Spleen (tissue), 7 donors: ENCODE results near the gene MST1.

ENCODE experiments used
- CTCF ChIP-seq, 11 experiments: fragments of 200-600 bp in 7 of 11; fragments of 450-650 bp in 4 of 11; sonication (generic) in 4 of 11; IDR thresholded peaks in 8 of 11; conservative IDR thresholded peaks in 3 of 11; 1 replicate in 7 of 11; 2 replicates in 4 of 11; pipeline versions ENCODE4 v1.4.0 to v1.8.0; 2016 to 2021; ENCODE audit warnings: antibody characterized with exemption in 11 of 11, inconsistent platforms in 4 of 11, mild to moderate bottlenecking in 1 of 11
- POLR2A ChIP-seq, 3 donors: fragments of 450-650 bp; IDR thresholded peaks; one replicate each; pipeline ENCODE4 v1.5.1; 2017; ENCODE audit warnings: antibody characterized with exemption in 3 of 3, mild to moderate bottlenecking in 1 of 3
- donor health status: DM: no; HTN: no; CAD: no; lungs with moderate emphysema.
- donor health status: DM: no; HTN: no; CAD: no.
- donor health status: DM: no; HTN: no; CAD: no.

- TF ChIP-seq CTCF (IDR thresholded peaks at IDR 0.05 in 8 of 11, conservative IDR thresholded peaks at IDR 0.05 in 3 of 11), result no peak
- no peak for TF ChIP-seq POLR2A (IDR thresholded peaks at IDR 0.05)
These were observed 18.4 kb downstream of the MST1 start for GRCh38 chr3:49670940-49671290.
